DND-41 (cell line): ENCODE measurements around the gene PI16.

ENCODE experiments used
- CTCF ChIP-seq: IDR thresholded peaks from 2 replicates; pipeline ENCODE4 v1.5.1; 2012; ENCODE audit warnings: borderline replicate concordance, low read length, moderate library complexity, mild to moderate bottlenecking; ENCODE audit not compliant: poor library complexity, severe bottlenecking; ENCODE audit errors: extremely low read depth
- EZH2 ChIP-seq: IDR thresholded peaks from 3 replicates; pipeline ENCODE4 v1.6.1; 2012; ENCODE audit warnings: borderline replicate concordance, low read depth, mild to moderate bottlenecking, moderate library complexity, low read length, inconsistent platforms; ENCODE audit not compliant: severe bottlenecking

GRCh38 chr6:37011656-37012378, 57.3 kb downstream of the PI16 start:
- TF ChIP-seq CTCF (no peak), EZH2 (no peak)
